IMR-90 (cell line): Measurements from ENCODE around the gene EDC4. TPM values are rescaled to one million over a fixed set of nuclear protein-coding genes. Genes with fewer than 3 reads are reported as not detected.

Experiments used
- ATAC-seq: fragments of 200-7000 bp; cut with Tn5 transposase; 2 replicates; pipeline ENCODE4 v1.9.1; 2020; ENCODE audit warnings: low read depth, mild to moderate bottlenecking, moderate library complexity
- BruUV-seq: library from RNA; stranded (reverse); fragments of 400-500 nt; replicated peaks from 2 replicates; lab custom pipeline; 2021; lab: Mats Ljungman, UMichigan
- CTCF ChIA-PET: fragments of 300-600 bp; formaldehyde crosslinking; extraction: SDS; loops from one replicate; lab custom pipeline; 2021; ENCODE audit warnings: antibody characterized with exemption; lab: Yijun Ruan, JAX
- POLR2A ChIA-PET: fragments of 300-600 bp; sonication (Branson Sonifier 250); formaldehyde crosslinking; loops from one replicate; lab custom pipeline; 2022; ENCODE audit warnings: antibody characterized with exemption; ENCODE audit not compliant: unreplicated experiment; lab: Charles Lee
- DNase-seq: peaks from one replicate; pipeline ENCODE4 v3.0.0; 2013
- H2AFZ ChIP-seq: replicated peaks from 2 replicates; pipeline ENCODE3; 2013; ENCODE audit warnings: low read length, mild to moderate bottlenecking; ENCODE audit not compliant: poor library complexity
- H2AK5ac ChIP-seq: 2 replicates; pipeline ENCODE4 v1.6.1; 2013; ENCODE audit warnings: low read depth, low read length, inconsistent platforms
- H2AK9ac ChIP-seq: replicated peaks from 2 replicates; pipeline ENCODE3; 2013; ENCODE audit warnings: mild to moderate bottlenecking, low read depth, low read length, moderate library complexity; ENCODE audit not compliant: poor library complexity
- H2BK120ac ChIP-seq: 2 replicates; pipeline ENCODE4 v1.6.1; 2013; ENCODE audit warnings: low read depth, low read length, inconsistent platforms
- H2BK15ac ChIP-seq: 3 replicates; pipeline ENCODE4 v1.6.1; 2013; ENCODE audit warnings: low read depth, low read length, inconsistent platforms
- H2BK20ac ChIP-seq: 2 replicates; pipeline ENCODE4 v1.6.1; 2013; ENCODE audit warnings: low read depth, mild to moderate bottlenecking, inconsistent platforms, low read length, moderate library complexity
- H2BK5ac ChIP-seq: 2 replicates; pipeline ENCODE4 v1.6.1; 2013; ENCODE audit warnings: mild to moderate bottlenecking, low read depth, low read length, inconsistent platforms; ENCODE audit not compliant: poor library complexity, severe bottlenecking
- H3K14ac ChIP-seq: replicated peaks from 2 replicates; pipeline ENCODE4 v1.6.1; 2013; ENCODE audit warnings: low read depth, low read length, inconsistent platforms
- H3K18ac ChIP-seq: 2 replicates; pipeline ENCODE4 v1.6.1; 2013; ENCODE audit warnings: low read depth, low read length, control low read depth
- H3K23ac ChIP-seq: 2 replicates; pipeline ENCODE4 v1.6.1; 2013; ENCODE audit warnings: low read depth, low read length, inconsistent platforms
- H3K27ac ChIP-seq: 2 replicates; pipeline ENCODE4 v1.5.1; 2013; ENCODE audit warnings: mild to moderate bottlenecking, control low read depth, low read length; ENCODE audit not compliant: insufficient read depth
- H3K27me3 ChIP-seq: 2 replicates; pipeline ENCODE4 v1.6.1; 2013; ENCODE audit warnings: low read length; ENCODE audit not compliant: control insufficient read depth, insufficient read depth
- H3K36me3 ChIP-seq: 2 replicates; pipeline ENCODE4 v1.6.1; 2013; ENCODE audit warnings: low read length, mixed read lengths; ENCODE audit not compliant: control insufficient read depth, insufficient read depth
- H3K4ac ChIP-seq: 2 replicates; pipeline ENCODE4 v1.6.1; 2013; ENCODE audit warnings: low read depth, low read length, inconsistent platforms
- H3K4me1 ChIP-seq: 2 replicates; pipeline ENCODE4 v1.6.1; 2013; ENCODE audit warnings: low read length, mixed read lengths; ENCODE audit not compliant: control insufficient read depth, insufficient read depth
- H3K4me2 ChIP-seq: 2 replicates; pipeline ENCODE4 v1.6.1; 2013; ENCODE audit warnings: low read depth, mild to moderate bottlenecking, control low read depth, low read length, moderate library complexity
- H3K4me3 ChIP-seq: 2 replicates; pipeline ENCODE4 v1.5.1; 2013; ENCODE audit warnings: low read depth, mild to moderate bottlenecking, control low read depth, low read length, moderate library complexity; ENCODE audit not compliant: insufficient read depth
- H3K56ac ChIP-seq: 2 replicates; pipeline ENCODE4 v1.6.1; 2013; ENCODE audit warnings: low read length, inconsistent platforms; ENCODE audit not compliant: insufficient read depth; ENCODE audit errors: extremely low read depth
- H3K79me1 ChIP-seq, 2 experiments: 2 replicates each; pipeline ENCODE4 v1.6.1; 2013; ENCODE audit warnings: low read length in 2 of 2, inconsistent platforms in 1 of 2, low read depth in 1 of 2
- H3K9ac ChIP-seq: 2 replicates; pipeline ENCODE4 v1.6.1; 2013; ENCODE audit warnings: low read depth, low read length, control low read depth
- H3K9me1 ChIP-seq: 2 replicates; pipeline ENCODE4 v1.6.1; 2013; ENCODE audit warnings: low read length, inconsistent platforms; ENCODE audit not compliant: insufficient read depth
- H3K9me3 ChIP-seq: 2 replicates; pipeline ENCODE4 v1.6.1; 2013; ENCODE audit warnings: low read length; ENCODE audit not compliant: control insufficient read depth, insufficient read depth
- H4K20me1 ChIP-seq: 2 replicates; pipeline ENCODE4 v1.6.1; 2013; ENCODE audit warnings: low read length, inconsistent platforms; ENCODE audit not compliant: insufficient read depth
- H4K5ac ChIP-seq: 2 replicates; pipeline ENCODE4 v1.6.1; 2013; ENCODE audit warnings: mild to moderate bottlenecking, low read depth, low read length, control low read depth
- H4K8ac ChIP-seq, 2 experiments: 2 replicates each; pipeline ENCODE4 v1.6.1; 2013; ENCODE audit warnings: low read depth in 2 of 2, low read length in 2 of 2, control low read depth in 1 of 2, inconsistent platforms in 1 of 2
- H4K91ac ChIP-seq: 2 replicates; pipeline ENCODE4 v1.6.1; 2013; ENCODE audit warnings: low read depth, low read length, inconsistent platforms; ENCODE audit not compliant: insufficient read depth
- BHLHE40 ChIP-seq: fragments of 150-350 bp; IDR thresholded peaks from 2 replicates; pipeline ENCODE4 v1.6.1; 2016; ENCODE audit warnings: mild to moderate bottlenecking, low read depth, low read length
- CEBPB ChIP-seq: IDR thresholded peaks from 2 replicates; pipeline ENCODE4 v1.6.1; 2012; ENCODE audit warnings: low read depth, low read length, improper control_type of control experiment
- CHD1 ChIP-seq: IDR thresholded peaks from 2 replicates; pipeline ENCODE4 v1.6.1; 2012; ENCODE audit warnings: low read depth, low read length, improper control_type of control experiment
- ELK1 ChIP-seq: fragments of 150-350 bp; IDR thresholded peaks from 2 replicates; pipeline ENCODE4 v1.6.1; 2016; ENCODE audit warnings: low read depth, mild to moderate bottlenecking, low read length, moderate library complexity, borderline replicate concordance
- MAFK ChIP-seq: IDR thresholded peaks from 2 replicates; pipeline ENCODE4 v1.6.1; 2012; ENCODE audit warnings: low read depth, low read length, improper control_type of control experiment
- MXI1 ChIP-seq: IDR thresholded peaks from 2 replicates; pipeline ENCODE4 v1.6.1; 2012; ENCODE audit warnings: low read depth, mild to moderate bottlenecking, low read length, moderate library complexity, borderline replicate concordance
- NFE2L2 ChIP-seq: fragments of 150-350 bp; IDR thresholded peaks from 2 replicates; pipeline ENCODE4 v1.6.1; 2016; ENCODE audit warnings: low read depth, mild to moderate bottlenecking, low read length
- POLR2A ChIP-seq: IDR thresholded peaks from 2 replicates; pipeline ENCODE4 v1.6.1; 2012; ENCODE audit warnings: mild to moderate bottlenecking, low read depth, low read length
- RAD21 ChIP-seq: IDR thresholded peaks from 2 replicates; pipeline ENCODE4 v1.6.1; 2012; ENCODE audit warnings: low read length, improper control_type of control experiment
- RCOR1 ChIP-seq: IDR thresholded peaks from 2 replicates; pipeline ENCODE4 v1.6.1; 2012; ENCODE audit warnings: mild to moderate bottlenecking, low read length, improper control_type of control experiment; ENCODE audit not compliant: insufficient replicate concordance
- RFX5 ChIP-seq: IDR thresholded peaks from 2 replicates; pipeline ENCODE4 v1.8.0; 2012; ENCODE audit warnings: low read depth, mild to moderate bottlenecking, low read length, moderate library complexity
- SMC3 ChIP-seq: fragments of 150-350 bp; IDR thresholded peaks from 2 replicates; pipeline ENCODE4 v1.6.1; 2016; ENCODE audit warnings: low read depth, mild to moderate bottlenecking, antibody characterized with exemption, low read length, moderate library complexity
- WGBS, 2 experiments: methylation state at CpG; one replicate each; pipeline versions ENCODE4 v1.1.5 to v1.1.7; 2013; ENCODE audit warnings: missing lambda C conversion rate in 2 of 2; ENCODE audit not compliant: insufficient read length in 1 of 2; ENCODE audit errors: extremely low coverage in 2 of 2; 5-methylcytosine and 5-hydroxymethylcytosine counted together
- dilution Hi-C: fragments of 300-500 bp; cut with HindIII; formaldehyde crosslinking; loops from one replicate; pipeline ENCODE4 v1.14.3; 2018; ENCODE audit warnings: low sequenced_read_pairs; ENCODE audit not compliant: unreplicated experiment
- in situ Hi-C: fragments of 300-500 bp; cut with MboI; formaldehyde crosslinking; loops from 3 replicates; pipeline ENCODE4 v1.14.3; 2019; ENCODE audit warnings: low sequenced_read_pairs, inconsistent platforms, mixed read lengths
- intact Hi-C: fragments of 100-400 bp; cut with micrococcal nuclease; formaldehyde crosslinking; loops from 2 replicates; pipeline ENCODE4 v1.10.0; 2022
- polyA plus RNA-seq, 3 experiments: library from polyadenylated mRNA; depleted of rRNA; stranded (reverse); fragments of >200 nt; gene quantifications; 2 replicates each; pipeline ENCODE4 v1.2.3, GENCODE V29; 2012; ENCODE audit warnings: low replicate concordance in 1 of 3
- total RNA-seq: library from RNA; depleted of rRNA; stranded (reverse); fragments of >200 nt; gene quantifications from 2 replicates; pipeline ENCODE4 v1.2.3, GENCODE V29; 2012

Gene EDC4
- total and polyA plus RNA-seq, 2 of the 4 experiments (the other 2 are of a cell fraction): 33.2 to 64.0 TPM

- Histone ChIP-seq H3K9me1 (peaks cover 67% of the 10 kb centered on the region), H3K9ac (no peak overlapping the region), H3K56ac (no peak overlapping the region), H4K5ac (no peak overlapping the region), H2AK5ac (no peak overlapping the region), H3K14ac (no peak overlapping the region), H3K36me3 (peaks cover 17% of the 10 kb centered on the region), H3K4me3 (no peak overlapping the region), H3K4me1 (peaks cover 29% of the 10 kb centered on the region), H2AFZ (no peak overlapping the region), H3K4ac (no peak overlapping the region), H3K4me2 (no peak overlapping the region), H3K9me3 (no peaks in the 10 kb centered on the region), H2BK20ac (no peak overlapping the region), H3K23ac (no peak overlapping the region), H2AK9ac (no peak overlapping the region), H3K27me3 (no peaks in the 10 kb centered on the region), H2BK5ac (no peak overlapping the region), H4K91ac (no peak overlapping the region), H2BK15ac (no peak overlapping the region), H2BK120ac (no peak overlapping the region), H3K18ac (no peak overlapping the region), H3K79me1 (peaks cover 31 to 90% of the 10 kb centered on the region in 2 experiments; a peak in 3 of 4 replicates), H4K8ac (no peak overlapping the region), H3K27ac (no peak overlapping the region), H4K20me1 (peaks cover 99% of the 10 kb centered on the region)
- DNase-seq (no peak), ATAC-seq (no peak)
- CTCF ChIA-PET: interaction anchor here (2.0 kb wide), 1 partner anchor 42 kb away, joined by 8 read pairs; no protein-coding TSS in a partner anchor
- dilution Hi-C loops: no loop called here
- POLR2A ChIA-PET: interaction anchor here (0.6 kb wide), 1 partner anchor 161 kb away, joined by 4 read pairs; no protein-coding TSS in a partner anchor
- intact Hi-C loops: no loop called here
- in situ Hi-C loops: no loop called here
- TF ChIP-seq RAD21 (no peak), BHLHE40 (no peak), MAFK (no peak), POLR2A (no peak), NFE2L2 (no peak), RCOR1 (no peak), CEBPB (no peak), CHD1 (no peak), SMC3 (no peak), RFX5 (no peak), MXI1 (no peak), ELK1 (no peak)
- BruUV-seq: no TSS peak
- 100% methylated on average over 1 of the region's 4 CpGs; no CpG with 5 or more reads in 1 of the 2 experiments for WGBS, 2 experiments
Observed at GRCh38 chr16:67858500-67858899, 14.4 kb upstream of the EDC4 start.
